OCI-LY3 (cell line): ENCODE measurements around the gene SCLY.

Experiments
- EZH2phosphoT487 ChIP-seq: fragments of 200-600 bp; shearing (Covaris generic); IDR thresholded peaks from 2 replicates; pipeline ENCODE4 v1.6.1; 2018; ENCODE audit warnings: antibody characterized with exemption, mixed run types, low read depth
- TF ChIP-seq, protein P1 (sequence below): fragments of 200-600, 300-600 bp; sonication (generic); IDR thresholded peaks from 2 replicates; pipeline ENCODE4 v1.5.1; 2014; ENCODE audit warnings: antibody characterized with exemption, low read length, low read depth

DNA sequence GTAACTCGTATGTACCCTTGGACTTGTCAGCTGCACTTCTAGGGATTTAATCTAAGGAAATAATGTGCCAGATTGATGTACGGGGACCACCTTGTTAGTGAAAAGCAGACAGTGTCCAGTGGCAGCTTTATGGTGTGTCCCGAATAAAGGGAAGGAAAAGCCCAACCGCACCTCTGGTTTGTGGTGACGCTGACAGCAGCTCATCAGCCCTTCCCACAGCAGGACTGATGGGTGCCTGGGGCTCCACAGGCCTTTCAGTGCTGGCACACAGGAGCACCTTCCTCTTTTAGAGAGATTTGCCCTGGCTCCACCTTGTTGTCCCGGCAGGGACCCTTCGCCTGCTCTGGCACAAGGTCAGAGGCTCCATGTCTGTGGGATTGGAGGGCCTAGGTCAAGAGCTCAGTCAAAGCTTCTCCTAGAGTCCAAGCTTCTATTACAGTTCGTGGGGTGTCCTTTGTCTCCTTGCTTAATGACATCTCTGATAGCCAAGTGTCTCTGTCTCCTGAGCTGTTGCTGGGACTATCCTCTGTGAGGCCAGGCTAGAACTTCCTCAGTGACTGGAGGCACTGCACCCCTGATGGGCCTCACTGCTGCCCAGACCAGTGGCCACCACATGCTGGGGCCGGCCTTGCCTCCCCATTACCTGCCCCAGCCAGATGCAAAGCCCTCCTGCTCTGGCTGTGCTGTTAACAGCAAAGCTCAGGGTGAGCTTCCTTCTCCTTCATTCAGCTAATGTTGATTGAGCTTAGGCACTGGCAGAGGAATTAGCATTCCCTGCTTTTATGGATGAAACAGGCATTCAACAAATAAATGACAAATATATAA, 33.0 kb upstream of the SCLY start:
- TF ChIP-seq, protein P1, sequence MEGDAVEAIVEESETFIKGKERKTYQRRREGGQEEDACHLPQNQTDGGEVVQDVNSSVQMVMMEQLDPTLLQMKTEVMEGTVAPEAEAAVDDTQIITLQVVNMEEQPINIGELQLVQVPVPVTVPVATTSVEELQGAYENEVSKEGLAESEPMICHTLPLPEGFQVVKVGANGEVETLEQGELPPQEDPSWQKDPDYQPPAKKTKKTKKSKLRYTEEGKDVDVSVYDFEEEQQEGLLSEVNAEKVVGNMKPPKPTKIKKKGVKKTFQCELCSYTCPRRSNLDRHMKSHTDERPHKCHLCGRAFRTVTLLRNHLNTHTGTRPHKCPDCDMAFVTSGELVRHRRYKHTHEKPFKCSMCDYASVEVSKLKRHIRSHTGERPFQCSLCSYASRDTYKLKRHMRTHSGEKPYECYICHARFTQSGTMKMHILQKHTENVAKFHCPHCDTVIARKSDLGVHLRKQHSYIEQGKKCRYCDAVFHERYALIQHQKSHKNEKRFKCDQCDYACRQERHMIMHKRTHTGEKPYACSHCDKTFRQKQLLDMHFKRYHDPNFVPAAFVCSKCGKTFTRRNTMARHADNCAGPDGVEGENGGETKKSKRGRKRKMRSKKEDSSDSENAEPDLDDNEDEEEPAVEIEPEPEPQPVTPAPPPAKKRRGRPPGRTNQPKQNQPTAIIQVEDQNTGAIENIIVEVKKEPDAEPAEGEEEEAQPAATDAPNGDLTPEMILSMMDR = no peak
- TF ChIP-seq EZH2phosphoT487 = no peak
